Neural progenitor cell (in vitro differentiated cells): ENCODE measurements around the gene KIF21B. TPM values are rescaled to one million over a fixed set of nuclear protein-coding genes. Genes with fewer than 3 reads are reported as not detected.
A peak's percentile ranks its signal among the peaks of the same experiment; 100 is the strongest.

Source experiments
- DNase-seq: peaks from one replicate; pipeline ENCODE4 v3.0.0-alpha.2; 2016; ENCODE audit warnings: low spot score
- H2AFZ ChIP-seq: fragments of 200-600 bp; sonication (generic); replicated peaks from 2 replicates; pipeline ENCODE4 v1.6.1; 2016; ENCODE audit warnings: antibody characterized with exemption
- H3F3A ChIP-seq: fragments of 200-600 bp; sonication (generic); 2 replicates; pipeline ENCODE4 v1.6.1; 2016; ENCODE audit warnings: antibody characterized with exemption, low read depth
- H3K27ac ChIP-seq: fragments of 200-600 bp; sonication (generic); 2 replicates; pipeline ENCODE4 v1.5.1; 2016; ENCODE audit warnings: mild to moderate bottlenecking
- H3K27me3 ChIP-seq: fragments of 200-600 bp; sonication (generic); 2 replicates; pipeline ENCODE4 v1.6.1; 2016; ENCODE audit warnings: mild to moderate bottlenecking, moderate library complexity
- H3K36me3 ChIP-seq: fragments of 200-600 bp; sonication (generic); 2 replicates; pipeline ENCODE4 v1.5.1; 2016
- H3K4me1 ChIP-seq: fragments of 200-600 bp; sonication (generic); 2 replicates; pipeline ENCODE4 v1.6.1; 2016; ENCODE audit warnings: mixed run types
- H3K4me2 ChIP-seq: fragments of 200-600 bp; sonication (generic); 2 replicates; pipeline ENCODE4 v1.6.1; 2016
- H3K4me3 ChIP-seq: fragments of 200-600 bp; sonication (generic); 2 replicates; pipeline ENCODE4 v1.5.1; 2016
- H3K79me2 ChIP-seq: fragments of 200-600 bp; sonication (generic); 2 replicates; pipeline ENCODE4 v1.6.1; 2016; ENCODE audit warnings: low read depth
- H3K9ac ChIP-seq: fragments of 200-600 bp; sonication (generic); 2 replicates; pipeline ENCODE4 v1.6.1; 2016
- H3K9me3 ChIP-seq: fragments of 200-600 bp; sonication (generic); 2 replicates; pipeline ENCODE4 v1.5.1; 2016; ENCODE audit warnings: low read depth
- H4K20me1 ChIP-seq: fragments of 200-600 bp; sonication (generic); 2 replicates; pipeline ENCODE4 v1.6.1; 2016; ENCODE audit warnings: low read depth
- H3K27ac Mint-ChIP-seq: 3 replicates; pipeline ENCODE4 v1.8.0; 2021; ENCODE audit warnings: mixed read lengths
- H3K27me3 Mint-ChIP-seq: 2 replicates; pipeline ENCODE4 v1.8.0; 2022; ENCODE audit warnings: low read depth, mild to moderate bottlenecking, inconsistent platforms, moderate library complexity, mixed read lengths; ENCODE audit not compliant: insufficient read depth
- H3K36me3 Mint-ChIP-seq: 3 replicates; pipeline ENCODE4 v1.8.0; 2021; ENCODE audit warnings: mixed read lengths
- H3K4me1 Mint-ChIP-seq: 3 replicates; pipeline ENCODE4 v1.8.0; 2021; ENCODE audit warnings: mixed read lengths
- H3K4me3 Mint-ChIP-seq: 3 replicates; pipeline ENCODE4 v1.8.0; 2021; ENCODE audit warnings: mild to moderate bottlenecking, moderate library complexity, mixed read lengths
- H3K9me3 Mint-ChIP-seq: 3 replicates; pipeline ENCODE4 v1.8.0; 2020; ENCODE audit warnings: mixed read lengths
- CTCF ChIP-seq: fragments of 200-600 bp; sonication (generic); IDR thresholded peaks from 2 replicates; pipeline ENCODE4 v1.5.1; 2017; ENCODE audit warnings: antibody characterized with exemption, mild to moderate bottlenecking
- EZH2 ChIP-seq: fragments of 200-600 bp; sonication (generic); IDR thresholded peaks from 2 replicates; pipeline ENCODE4 v1.6.1; 2017; ENCODE audit warnings: antibody characterized with exemption, mild to moderate bottlenecking, moderate library complexity
- EZH2phosphoT487 ChIP-seq: fragments of 200-600 bp; sonication (generic); IDR thresholded peaks from 2 replicates; pipeline ENCODE4 v1.6.1; 2017; ENCODE audit warnings: antibody characterized with exemption
- total RNA-seq: library from RNA; depleted of rRNA; stranded (reverse); fragments of >200 nt; gene quantifications from 2 replicates; pipeline ENCODE4 v1.2.3, GENCODE V29; 2015; ENCODE audit warnings: low replicate concordance

KIF21B gene
- total RNA-seq, 1 donor from 2014 or later = 6.4 TPM

GRCh38 chr1:201054091-201054543 is 30.6 kb upstream of the KIF21B start:
- Histone ChIP-seq H3F3A (no peaks in the 10 kb centered on the region), H3K4me2 (peak overlapping the region; percentile 11), H2AFZ (no peak overlapping the region), H3K9me3 (no peaks in the 10 kb centered on the region), H3K4me1 (peaks cover 6% of the 10 kb centered on the region), H3K36me3 (no peaks in the 10 kb centered on the region), H3K27ac (no peak overlapping the region), H3K79me2 (no peaks in the 10 kb centered on the region), H3K27me3 (no peaks in the 10 kb centered on the region), H3K4me3 (no peak overlapping the region), H4K20me1 (no peaks in the 10 kb centered on the region), H3K9ac (no peak overlapping the region)
- Mint-ChIP-seq H3K4me3 (peak overlapping the region; percentile 1), H3K27ac (peak overlapping the region; percentile 88), H3K9me3 (no peaks in the 10 kb centered on the region), H3K27me3 (peaks cover 11% of the 10 kb centered on the region), H3K36me3 (no peaks in the 10 kb centered on the region), H3K4me1 (peaks cover 47% of the 10 kb centered on the region)
- DNase-seq = no peak
- TF ChIP-seq EZH2 (no peak), EZH2phosphoT487 (no peak), CTCF (no peak)

GRCh38 chr1:201053155-201053860 is 29.8 kb upstream of the KIF21B start:
- H3K4me3 ChIP-seq = no peak overlapping the region
- H3K9me3 Mint-ChIP-seq = no peaks in the 10 kb centered on the region
- peaks cover 42% of the 10 kb centered on the region for H3K4me1 Mint-ChIP-seq
- H3K4me1 ChIP-seq = peaks cover 6% of the 10 kb centered on the region
- H3K36me3 Mint-ChIP-seq = no peaks in the 10 kb centered on the region
- H3K27ac ChIP-seq = no peak overlapping the region
- no peak for DNase-seq
- H3K27me3 ChIP-seq = no peaks in the 10 kb centered on the region
- no peak overlapping the region for H3K4me2 ChIP-seq
- no peaks in the 10 kb centered on the region for H3F3A ChIP-seq
- no peaks in the 10 kb centered on the region for H3K79me2 ChIP-seq
- no peaks in the 10 kb centered on the region for H3K9me3 ChIP-seq
- peaks cover 11% of the 10 kb centered on the region for H3K27me3 Mint-ChIP-seq
- no peaks in the 10 kb centered on the region for H4K20me1 ChIP-seq
- peak overlapping the region; percentile 57 for H3K27ac Mint-ChIP-seq
- H3K4me3 Mint-ChIP-seq = no peak overlapping the region
- H3K9ac ChIP-seq = no peak overlapping the region
- no peak overlapping the region for H2AFZ ChIP-seq
- H3K36me3 ChIP-seq = no peaks in the 10 kb centered on the region
- TF ChIP-seq EZH2 (no peak), CTCF (peak; percentile 18)

- Histone ChIP-seq H3K9me3 (no peaks in the 10 kb centered on the region), H3K9ac (no peak overlapping the region), H3K4me1 (peaks cover 6% of the 10 kb centered on the region), H3K36me3 (no peaks in the 10 kb centered on the region), H3K4me3 (no peak overlapping the region), H3K27me3 (no peaks in the 10 kb centered on the region), H4K20me1 (no peaks in the 10 kb centered on the region), H2AFZ (no peak overlapping the region), H3K79me2 (no peaks in the 10 kb centered on the region), H3F3A (no peaks in the 10 kb centered on the region), H3K4me2 (no peak overlapping the region), H3K27ac (no peak overlapping the region)
- no peaks in the 10 kb centered on the region for H3K9me3 Mint-ChIP-seq
- H3K4me3 Mint-ChIP-seq = no peak overlapping the region
- H3K27ac Mint-ChIP-seq = no peak overlapping the region
- no peaks in the 10 kb centered on the region for H3K36me3 Mint-ChIP-seq
- TF ChIP-seq EZH2 (no peak), CTCF (no peak), EZH2phosphoT487 (no peak)
- peaks cover 5% of the 10 kb centered on the region for H3K27me3 Mint-ChIP-seq
- peaks cover 42% of the 10 kb centered on the region for H3K4me1 Mint-ChIP-seq
- DNase-seq = no peak
These were observed 27.9 kb upstream of the KIF21B start for GRCh38 chr1:201051399-201051798.
